GM10248 (cell line): ENCODE measurements around the gene CFAP97D1.

Experiments used
- CTCF ChIA-PET: fragments of 300-600 bp; sonication (Branson Sonifier 250); formaldehyde crosslinking; extraction: SDS; loops from one replicate; lab custom pipeline; 2021; ENCODE audit warnings: antibody characterized with exemption; lab: Yijun Ruan, JAX
- POLR2A ChIA-PET: fragments of 350-650 bp; sonication (Branson Sonifier 250); formaldehyde crosslinking; extraction: SDS; loops from one replicate; lab custom pipeline; 2020; ENCODE audit warnings: antibody characterized with exemption; lab: Yijun Ruan, JAX
- DNase-seq: peaks from one replicate; pipeline ENCODE4 v3.0.0; 2012; ENCODE audit errors: extremely low spot score
- TF ChIP-seq, protein P1 (sequence below): IDR thresholded peaks from 2 replicates; pipeline ENCODE4 v1.5.1; 2012; ENCODE audit warnings: mild to moderate bottlenecking, low read depth; ENCODE audit errors: extremely low read depth, missing control alignments, control extremely low read depth

Gene CFAP97D1

DNA sequence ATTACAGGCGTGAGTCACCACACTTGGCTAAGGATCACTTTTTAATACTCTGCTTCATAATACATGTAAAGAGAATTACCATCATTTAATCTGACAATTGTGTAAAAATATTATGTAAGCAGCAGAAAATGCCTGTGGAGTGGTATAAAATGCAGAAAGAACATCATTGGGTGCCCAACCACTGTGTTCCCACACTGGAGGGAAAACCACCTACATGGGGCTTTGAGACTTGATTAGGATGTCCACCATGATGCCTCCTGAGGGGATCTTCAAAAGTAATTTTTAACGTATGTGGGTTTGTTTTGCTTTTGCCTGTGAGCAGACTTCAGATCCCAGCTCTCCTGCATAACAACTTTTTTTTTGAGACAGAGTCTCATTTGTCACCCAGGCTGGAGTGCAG is 18.8 kb downstream of the CFAP97D1 start:
- TF ChIP-seq, protein P1, sequence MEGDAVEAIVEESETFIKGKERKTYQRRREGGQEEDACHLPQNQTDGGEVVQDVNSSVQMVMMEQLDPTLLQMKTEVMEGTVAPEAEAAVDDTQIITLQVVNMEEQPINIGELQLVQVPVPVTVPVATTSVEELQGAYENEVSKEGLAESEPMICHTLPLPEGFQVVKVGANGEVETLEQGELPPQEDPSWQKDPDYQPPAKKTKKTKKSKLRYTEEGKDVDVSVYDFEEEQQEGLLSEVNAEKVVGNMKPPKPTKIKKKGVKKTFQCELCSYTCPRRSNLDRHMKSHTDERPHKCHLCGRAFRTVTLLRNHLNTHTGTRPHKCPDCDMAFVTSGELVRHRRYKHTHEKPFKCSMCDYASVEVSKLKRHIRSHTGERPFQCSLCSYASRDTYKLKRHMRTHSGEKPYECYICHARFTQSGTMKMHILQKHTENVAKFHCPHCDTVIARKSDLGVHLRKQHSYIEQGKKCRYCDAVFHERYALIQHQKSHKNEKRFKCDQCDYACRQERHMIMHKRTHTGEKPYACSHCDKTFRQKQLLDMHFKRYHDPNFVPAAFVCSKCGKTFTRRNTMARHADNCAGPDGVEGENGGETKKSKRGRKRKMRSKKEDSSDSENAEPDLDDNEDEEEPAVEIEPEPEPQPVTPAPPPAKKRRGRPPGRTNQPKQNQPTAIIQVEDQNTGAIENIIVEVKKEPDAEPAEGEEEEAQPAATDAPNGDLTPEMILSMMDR: no peak
- POLR2A ChIA-PET: no interaction called here
- CTCF ChIA-PET: interaction anchor here (1.3 to 1.4 kb wide), 2 partner anchors 48 to 111 kb away, joined by 3 read pairs; partner anchors contain the start of gene CD300LG
- no peak for DNase-seq

DNA sequence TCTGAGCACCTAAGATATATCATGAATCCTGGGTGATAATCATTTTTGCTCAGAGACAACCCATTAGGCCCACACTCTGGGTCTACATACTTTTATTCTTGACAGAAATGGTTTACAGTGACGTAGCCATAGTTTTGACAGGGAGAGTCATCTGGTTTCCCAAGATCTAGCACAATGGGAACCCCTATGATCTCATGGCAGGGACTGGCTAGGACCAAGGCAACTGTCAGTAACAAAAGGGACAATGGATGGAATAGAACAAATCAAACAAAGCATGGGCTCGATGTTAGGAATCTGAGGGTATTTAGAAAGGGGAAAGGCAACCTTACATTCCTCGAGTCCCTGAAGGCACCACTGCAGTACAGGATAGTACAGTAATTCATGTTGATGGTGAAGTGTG is 20.5 kb downstream of the CFAP97D1 start:
- TF ChIP-seq, protein P1: no peak
- ChIA-PET CTCF (no interaction called here), POLR2A (no interaction called here)
- DNase-seq: no peak

DNA sequence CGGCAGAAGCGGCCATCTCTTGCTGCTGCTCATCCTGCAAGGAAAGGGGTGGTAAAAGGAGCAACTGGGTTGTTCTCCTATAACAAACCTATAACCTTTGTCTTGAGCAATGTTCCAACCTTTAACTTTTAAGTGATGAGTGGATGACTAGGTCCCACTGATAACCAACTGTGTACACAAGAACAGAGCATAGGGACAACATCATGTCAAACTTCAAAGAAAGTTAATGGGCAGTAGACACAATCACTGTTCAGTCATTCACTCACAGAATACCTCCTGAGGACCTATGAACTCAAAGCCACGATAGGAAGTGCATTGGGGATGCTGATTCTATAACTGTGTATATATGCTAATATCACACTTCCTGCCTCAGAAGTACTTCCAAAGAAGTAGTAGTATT is 21.6 kb downstream of the CFAP97D1 start:
- no peak for DNase-seq
- ChIA-PET CTCF (no interaction called here), POLR2A (no interaction called here)
- TF ChIP-seq, protein P1: no peak

DNA sequence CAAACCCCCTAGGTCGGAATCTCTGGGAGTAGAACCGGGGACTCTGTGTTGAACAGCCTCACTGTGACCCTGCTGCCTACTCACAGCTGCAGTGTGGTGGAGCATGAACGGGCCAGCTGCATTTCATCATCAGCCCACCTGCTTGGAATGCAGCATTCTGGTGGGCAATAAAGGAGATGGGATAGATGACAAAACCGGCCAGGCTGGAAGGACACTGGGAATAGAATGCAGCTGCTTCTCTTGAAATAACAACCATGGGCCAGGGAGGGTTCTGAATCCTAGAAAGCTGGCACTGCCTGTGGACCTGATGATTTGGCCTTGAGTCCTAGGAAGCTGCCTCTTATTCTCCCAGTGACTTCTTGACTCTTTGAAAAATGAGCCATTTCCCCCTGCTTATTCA is 23.5 kb downstream of the CFAP97D1 start:
- TF ChIP-seq, protein P1: no peak
- ChIA-PET CTCF (interaction anchor here (1.1 to 1.3 kb wide), 2 partner anchors 16 to 42 kb away, joined by 3 read pairs; no protein-coding TSS in a partner anchor), POLR2A (no interaction called here)
- DNase-seq: no peak

DNA sequence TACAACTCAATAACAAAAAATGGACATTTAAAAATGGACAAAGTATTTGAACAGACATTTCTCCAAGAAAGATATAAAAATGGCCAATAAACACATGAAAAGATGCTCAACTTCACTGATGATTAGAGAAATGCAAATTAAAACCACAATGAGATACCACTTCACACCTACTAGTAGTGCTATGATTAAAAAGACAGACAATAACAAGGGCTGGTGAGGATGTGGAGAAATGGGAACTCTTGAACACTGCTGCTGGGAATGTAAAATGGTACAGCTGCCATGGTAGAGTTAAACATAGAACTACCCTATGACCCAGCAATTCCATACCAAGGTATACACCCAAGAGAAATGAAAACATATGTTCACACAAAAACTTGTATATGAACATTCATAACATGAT is 24.9 kb downstream of the CFAP97D1 start:
- ChIA-PET CTCF (no interaction called here), POLR2A (no interaction called here)
- DNase-seq: no peak

DNA sequence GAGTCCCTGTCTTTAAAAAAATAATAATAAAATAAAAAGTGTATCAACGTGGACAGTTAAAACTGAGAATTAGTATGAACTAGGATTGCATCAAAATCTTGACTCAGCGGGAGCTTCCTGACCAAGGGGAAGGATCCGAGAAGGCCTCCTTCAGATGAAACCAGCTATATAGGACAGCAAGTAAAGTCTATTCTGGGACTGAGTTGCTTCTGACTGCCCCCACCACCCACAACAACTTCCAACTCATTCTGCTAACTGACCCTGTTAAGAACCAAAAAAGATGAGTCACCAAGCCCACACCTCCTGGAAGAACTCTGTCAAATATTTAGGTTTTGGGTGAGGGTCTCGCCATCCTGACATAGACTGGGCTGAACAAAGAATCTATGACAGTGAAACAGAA is 27.8 kb downstream of the CFAP97D1 start:
- ChIA-PET POLR2A (no interaction called here), CTCF (no interaction called here)
- no peak for DNase-seq
- TF ChIP-seq, protein P1: no peak

More for the DNA sequence above, 24.9 kb downstream of the CFAP97D1 start:
- TF ChIP-seq, protein P1: no peak
